H9 (cell line): ENCODE results near the gene ABCA13. TPM values are rescaled to one million over a fixed set of nuclear protein-coding genes. Genes with fewer than 3 reads are reported as not detected.

Experiments
- DNase-seq: peaks from one replicate; pipeline ENCODE4 v3.0.0-alpha.2; 2017
- H2AFZ ChIP-seq: one replicate; pipeline ENCODE4 v1.6.1; 2013; ENCODE audit warnings: mild to moderate bottlenecking, low read length, control low read depth, moderate library complexity
- H2AK5ac ChIP-seq: 2 replicates; pipeline ENCODE4 v1.6.1; 2013; ENCODE audit warnings: low read length, control low read depth, mixed read lengths; ENCODE audit not compliant: insufficient read length
- H2BK120ac ChIP-seq: one replicate; pipeline ENCODE4 v1.6.1; 2013; ENCODE audit warnings: low read depth, mild to moderate bottlenecking, low read length, control low read depth, inconsistent platforms; ENCODE audit not compliant: poor library complexity, severe bottlenecking
- H2BK12ac ChIP-seq: 2 replicates; pipeline ENCODE4 v1.6.1; 2013; ENCODE audit warnings: low read length, control low read depth, mixed read lengths, low read depth; ENCODE audit not compliant: insufficient read length
- H2BK15ac ChIP-seq: 2 replicates; pipeline ENCODE4 v1.6.1; 2013; ENCODE audit warnings: low read depth, low read length, control low read depth
- H2BK20ac ChIP-seq: one replicate; pipeline ENCODE4 v1.6.1; 2013; ENCODE audit warnings: low read depth, mild to moderate bottlenecking, low read length, control low read depth, inconsistent platforms; ENCODE audit not compliant: poor library complexity, severe bottlenecking
- H2BK5ac ChIP-seq: 2 replicates; pipeline ENCODE4 v1.6.1; 2013; ENCODE audit warnings: low read length, control low read depth, mixed read lengths; ENCODE audit not compliant: insufficient read length
- H3K14ac ChIP-seq: 2 replicates; pipeline ENCODE4 v1.6.1; 2013; ENCODE audit warnings: low read length, control low read depth; ENCODE audit not compliant: insufficient read depth
- H3K18ac ChIP-seq: 2 replicates; pipeline ENCODE4 v1.6.1; 2013; ENCODE audit warnings: low read depth, mild to moderate bottlenecking, mixed read lengths, low read length, control low read depth; ENCODE audit not compliant: insufficient read length
- H3K23ac ChIP-seq: 2 replicates; pipeline ENCODE4 v1.6.1; 2013; ENCODE audit warnings: low read length, control low read depth, mixed read lengths, low read depth; ENCODE audit not compliant: insufficient read length
- H3K23me2 ChIP-seq: 2 replicates; pipeline ENCODE4 v1.6.1; 2013; ENCODE audit warnings: low read depth, mild to moderate bottlenecking, mixed read lengths, low read length, control low read depth; ENCODE audit not compliant: insufficient read length, poor library complexity, severe bottlenecking
- H3K27ac ChIP-seq: 2 replicates; pipeline ENCODE4 v1.5.1; 2013; ENCODE audit warnings: low read length, control low read depth, mixed read lengths, low read depth; ENCODE audit not compliant: insufficient read length
- H3K27me3 ChIP-seq: 2 replicates; pipeline ENCODE4 v1.6.1; 2013; ENCODE audit warnings: low read length, control low read depth, inconsistent platforms; ENCODE audit not compliant: insufficient read depth
- H3K4ac ChIP-seq: 2 replicates; pipeline ENCODE4 v1.6.1; 2013; ENCODE audit warnings: low read depth, mild to moderate bottlenecking, control low read depth, inconsistent platforms, low read length, moderate library complexity
- H3K4me1 ChIP-seq: 2 replicates; pipeline ENCODE4 v1.6.1; 2013; ENCODE audit warnings: low read length, control low read depth, inconsistent platforms; ENCODE audit not compliant: insufficient read depth
- H3K4me2 ChIP-seq: 2 replicates; pipeline ENCODE4 v1.6.1; 2013; ENCODE audit warnings: low read length, control low read depth, mixed read lengths; ENCODE audit not compliant: insufficient read length, insufficient read depth
- H3K56ac ChIP-seq: 2 replicates; pipeline ENCODE4 v1.6.1; 2013; ENCODE audit warnings: low read depth, mild to moderate bottlenecking, mixed read lengths, low read length, control low read depth; ENCODE audit not compliant: insufficient read length
- H3K79me1 ChIP-seq: 2 replicates; pipeline ENCODE4 v1.6.1; 2013; ENCODE audit warnings: low read depth, mild to moderate bottlenecking, moderate library complexity, low read length, control low read depth, inconsistent platforms; ENCODE audit not compliant: insufficient read depth, poor library complexity, severe bottlenecking
- H3K79me2 ChIP-seq: 2 replicates; pipeline ENCODE4 v1.6.1; 2013; ENCODE audit warnings: low read length, control low read depth, inconsistent platforms; ENCODE audit not compliant: insufficient read depth
- H3K9ac ChIP-seq: 2 replicates; pipeline ENCODE4 v1.6.1; 2013; ENCODE audit warnings: low read length, control low read depth, mixed read lengths; ENCODE audit not compliant: insufficient read length; ENCODE audit errors: extremely low read depth
- H3K9me3 ChIP-seq: one replicate; pipeline ENCODE4 v1.6.1; 2013; ENCODE audit warnings: low read depth, low read length, inconsistent platforms; ENCODE audit not compliant: control insufficient read depth
- H3T11ph ChIP-seq: one replicate; pipeline ENCODE4 v1.6.1; 2013; ENCODE audit warnings: mild to moderate bottlenecking, low read length, control low read depth, inconsistent platforms
- H4K20me1 ChIP-seq: one replicate; pipeline ENCODE4 v1.6.1; 2013; ENCODE audit not compliant: control insufficient read depth, insufficient read length, insufficient read depth
- H4K5ac ChIP-seq: 2 replicates; pipeline ENCODE4 v1.6.1; 2013; ENCODE audit warnings: low read depth, mild to moderate bottlenecking, mixed read lengths, low read length, control low read depth; ENCODE audit not compliant: insufficient read length
- H4K8ac ChIP-seq: replicated peaks from 2 replicates; pipeline ENCODE4 v1.6.1; 2013; ENCODE audit warnings: low read length, control low read depth, mixed read lengths, low read depth; ENCODE audit not compliant: insufficient read length
- H4K91ac ChIP-seq: 2 replicates; pipeline ENCODE4 v1.6.1; 2013; ENCODE audit warnings: low read depth, mild to moderate bottlenecking, moderate library complexity, mixed read lengths, low read length, control low read depth; ENCODE audit not compliant: insufficient read length
- H3K27ac Mint-ChIP-seq, 3 experiments: 2 replicates in 2 of 3; 3 replicates in 1 of 3; pipeline ENCODE4 v1.8.0; 2020 to 2021; ENCODE audit warnings: mixed read lengths in 3 of 3, mild to moderate bottlenecking in 1 of 3, moderate library complexity in 1 of 3
- H3K27me3 Mint-ChIP-seq: 2 replicates; pipeline ENCODE4 v1.8.0; 2021; ENCODE audit warnings: low read depth, mild to moderate bottlenecking, moderate library complexity, mixed read lengths
- H3K36me3 Mint-ChIP-seq, 3 experiments: 2 replicates in 2 of 3; 3 replicates in 1 of 3; pipeline ENCODE4 v1.8.0; 2020 to 2021; ENCODE audit warnings: low read depth in 3 of 3, mixed read lengths in 3 of 3; ENCODE audit not compliant: insufficient read depth in 1 of 3
- H3K4me1 Mint-ChIP-seq, 2 experiments: 2 replicates each; pipeline ENCODE4 v1.8.0; 2020; ENCODE audit warnings: mixed read lengths in 2 of 2
- H3K4me3 Mint-ChIP-seq, 2 experiments: 2 replicates in 1 of 2; 3 replicates in 1 of 2; pipeline ENCODE4 v1.8.0; 2020 to 2021; ENCODE audit warnings: mild to moderate bottlenecking in 2 of 2, mixed read lengths in 2 of 2, moderate library complexity in 1 of 2
- H3K9me3 Mint-ChIP-seq, 2 experiments: 2 replicates in 1 of 2; 3 replicates in 1 of 2; pipeline ENCODE4 v1.8.0; 2020; ENCODE audit warnings: mild to moderate bottlenecking in 2 of 2, mixed read lengths in 2 of 2, moderate library complexity in 1 of 2
- WGBS: extraction: QIAGEN DNeasy Blood & Tissue Kit; methylation state at CpG from one replicate; pipeline ENCODE4 v1.1.7; 2013; ENCODE audit warnings: missing lambda C conversion rate, low lambda C conversion rate, mixed read lengths; ENCODE audit not compliant: insufficient read length; ENCODE audit errors: extremely low coverage; 5-methylcytosine and 5-hydroxymethylcytosine counted together
- total RNA-seq: library from RNA; stranded (reverse); gene quantifications from 2 replicates; pipeline ENCODE4 v1.2.1, GENCODE V29; 2021
- TF ChIP-seq, protein P1 (sequence below): fragments of 200-600 bp; sonication (generic); conservative IDR thresholded peaks from 3 replicates; pipeline ENCODE4 v1.8.0; 2021; ENCODE audit warnings: antibody characterized with exemption, mild to moderate bottlenecking

ABCA13 gene
- total RNA-seq, 1 experiment from 2014 or later, result 0.11 TPM

DNA sequence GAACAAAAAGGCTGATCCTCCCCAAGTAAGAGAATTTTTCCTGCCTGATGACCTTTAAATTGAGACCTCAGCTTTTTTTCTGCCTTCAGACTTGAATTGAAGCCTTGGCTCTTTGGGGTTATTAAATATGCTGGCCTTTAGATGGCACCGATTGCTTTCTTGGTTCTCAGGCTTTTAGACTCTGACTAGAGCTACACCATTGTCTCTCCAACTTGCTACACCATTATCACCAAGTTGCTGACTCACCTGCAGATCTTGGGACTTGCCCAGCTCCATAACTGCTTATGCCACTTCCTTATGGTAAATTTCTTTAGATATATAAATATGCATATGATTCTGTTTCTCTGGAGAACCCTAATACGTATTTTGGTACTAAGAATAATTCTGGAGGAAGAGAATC is 3.1 kb upstream of the ABCA13 start:
- no peak overlapping the region for H3K14ac ChIP-seq
- no CpG with 5 or more reads among the region's 2 CpGs for WGBS
- Mint-ChIP-seq H3K36me3 (peaks cover 8 to 25% (median 12%) of the 10 kb centered on the region in 3 experiments), H3K4me3 (no peak overlapping the region), H3K27ac (no peak overlapping the region), H3K27me3 (peaks cover 1% of the 10 kb centered on the region; the same call in 1 of the 2 replicates), H3K4me1 (no peaks in the 10 kb centered on the region; a peak in 1 of 4 replicates), H3K9me3 (peaks cover 17 to 39% of the 10 kb centered on the region in 2 experiments)
- no peaks in the 10 kb centered on the region for H3K79me1 ChIP-seq
- H3K4me2 ChIP-seq, result no peak overlapping the region
- H3K4ac ChIP-seq, result no peak overlapping the region
- no peaks in the 10 kb centered on the region for H3K4me1 ChIP-seq
- no peaks in the 10 kb centered on the region for H3K79me2 ChIP-seq
- H3K56ac ChIP-seq, result no peak overlapping the region
- TF ChIP-seq, protein P1, sequence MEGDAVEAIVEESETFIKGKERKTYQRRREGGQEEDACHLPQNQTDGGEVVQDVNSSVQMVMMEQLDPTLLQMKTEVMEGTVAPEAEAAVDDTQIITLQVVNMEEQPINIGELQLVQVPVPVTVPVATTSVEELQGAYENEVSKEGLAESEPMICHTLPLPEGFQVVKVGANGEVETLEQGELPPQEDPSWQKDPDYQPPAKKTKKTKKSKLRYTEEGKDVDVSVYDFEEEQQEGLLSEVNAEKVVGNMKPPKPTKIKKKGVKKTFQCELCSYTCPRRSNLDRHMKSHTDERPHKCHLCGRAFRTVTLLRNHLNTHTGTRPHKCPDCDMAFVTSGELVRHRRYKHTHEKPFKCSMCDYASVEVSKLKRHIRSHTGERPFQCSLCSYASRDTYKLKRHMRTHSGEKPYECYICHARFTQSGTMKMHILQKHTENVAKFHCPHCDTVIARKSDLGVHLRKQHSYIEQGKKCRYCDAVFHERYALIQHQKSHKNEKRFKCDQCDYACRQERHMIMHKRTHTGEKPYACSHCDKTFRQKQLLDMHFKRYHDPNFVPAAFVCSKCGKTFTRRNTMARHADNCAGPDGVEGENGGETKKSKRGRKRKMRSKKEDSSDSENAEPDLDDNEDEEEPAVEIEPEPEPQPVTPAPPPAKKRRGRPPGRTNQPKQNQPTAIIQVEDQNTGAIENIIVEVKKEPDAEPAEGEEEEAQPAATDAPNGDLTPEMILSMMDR, result no peak
- H2BK12ac ChIP-seq, result no peak overlapping the region
- H3K18ac ChIP-seq, result no peak overlapping the region
- no peak overlapping the region for H2AK5ac ChIP-seq
- H2AFZ ChIP-seq, result no peak overlapping the region
- H2BK120ac ChIP-seq, result no peak overlapping the region
- H2BK5ac ChIP-seq, result no peak overlapping the region
- DNase-seq, result no peak
- H3K9me3 ChIP-seq, result peaks cover 9% of the 10 kb centered on the region
- H2BK15ac ChIP-seq, result no peak overlapping the region
- H3T11ph ChIP-seq, result no peak overlapping the region
- H3K23ac ChIP-seq, result no peak overlapping the region
- H4K8ac ChIP-seq, result no peak overlapping the region
- no peaks in the 10 kb centered on the region for H3K23me2 ChIP-seq
- no peak overlapping the region for H2BK20ac ChIP-seq
- no peak overlapping the region for H4K5ac ChIP-seq
- no peak overlapping the region for H3K27ac ChIP-seq
- H4K20me1 ChIP-seq, result no peaks in the 10 kb centered on the region
- H4K91ac ChIP-seq, result no peak overlapping the region
- H3K27me3 ChIP-seq, result no peaks in the 10 kb centered on the region
- H3K9ac ChIP-seq, result no peak overlapping the region
